ENCODE measurements around the gene DLEC1. TPM values are rescaled to one million over a fixed set of nuclear protein-coding genes. Genes with fewer than 3 reads are reported as not detected.

Gene DLEC1
- total RNA-seq, 1 experiment from 2014 or later, result 1.3 TPM

- no peak overlapping the region for H3K4me3 ChIP-seq (ENCODE audit: insufficient read depth, low read depth, low read length)
- no peaks in the 10 kb centered on the region for H3K27me3 ChIP-seq (ENCODE audit: control insufficient read depth, insufficient read depth, low read length)
- no peak for DNase-seq
- H3K36me3 ChIP-seq (replicated peaks; ENCODE audit: control insufficient read depth, insufficient read depth, low read length), result peaks cover 3% of the 10 kb centered on the region; the same call in 1 of the 2 replicates
Measured at GRCh38 chr3:38116471-38117162, 77.6 kb downstream of the DLEC1 start.

GRCh38 chr3:38117163-38117716, 78.2 kb downstream of the DLEC1 start:
- H3K4me3 ChIP-seq (ENCODE audit: insufficient read depth, low read depth, low read length), result no peak overlapping the region
- no peak for DNase-seq
- peaks cover 5% of the 10 kb centered on the region for H3K36me3 ChIP-seq (replicated peaks; ENCODE audit: control insufficient read depth, insufficient read depth, low read length)
- H3K27me3 ChIP-seq (ENCODE audit: control insufficient read depth, insufficient read depth, low read length), result no peaks in the 10 kb centered on the region

GRCh38 chr3:38117748-38118420, 78.9 kb downstream of the DLEC1 start:
- Histone ChIP-seq H3K36me3 (replicated peaks; ENCODE audit: control insufficient read depth, insufficient read depth, low read length) (peaks cover 8% of the 10 kb centered on the region), H3K4me3 (ENCODE audit: insufficient read depth, low read depth, low read length) (no peak overlapping the region), H3K27me3 (ENCODE audit: control insufficient read depth, insufficient read depth, low read length) (no peaks in the 10 kb centered on the region)
- peak; percentile 86 for DNase-seq

DNA sequence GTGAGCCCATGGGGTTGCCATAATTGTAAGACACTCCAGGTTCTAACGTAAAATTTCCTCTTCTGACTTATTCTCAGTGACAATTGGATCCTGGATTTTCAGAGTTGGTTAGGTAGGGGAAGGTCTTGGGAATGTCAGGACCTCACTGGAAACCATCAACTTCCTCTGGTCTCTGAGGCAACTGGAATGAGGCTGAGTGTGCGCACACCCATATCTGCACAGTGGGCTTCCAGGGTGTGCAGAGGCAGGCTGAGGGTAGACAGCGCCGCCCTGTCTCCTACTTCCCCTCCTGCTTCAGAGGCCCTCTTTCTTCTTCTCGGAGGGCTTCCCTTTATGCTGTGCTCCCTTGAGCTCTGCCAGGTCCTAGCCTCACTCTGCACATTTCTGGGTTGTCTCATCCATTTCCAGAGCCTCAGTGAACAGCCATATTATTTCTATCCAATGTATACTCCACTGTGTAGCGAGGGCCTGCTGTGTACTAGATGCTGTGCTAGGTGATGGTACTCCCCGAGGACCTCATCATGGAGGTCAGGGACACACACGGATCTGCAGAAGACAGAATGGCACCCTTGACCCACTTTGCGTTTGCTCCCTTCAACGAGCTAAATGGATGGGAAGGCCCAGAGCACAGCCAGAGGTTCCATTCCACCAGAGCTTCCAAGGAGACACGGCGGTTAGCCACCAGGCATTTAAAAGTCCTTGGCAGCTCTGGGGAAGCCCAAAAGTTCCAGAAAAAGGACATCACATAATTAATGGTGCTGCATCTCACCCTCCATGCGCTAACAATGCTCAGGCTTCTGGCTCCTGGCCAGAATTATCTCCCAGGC, 79.6 kb downstream of the DLEC1 start:
- Histone ChIP-seq H3K27me3 (ENCODE audit: control insufficient read depth, insufficient read depth, low read length) (no peaks in the 10 kb centered on the region), H3K4me3 (ENCODE audit: insufficient read depth, low read depth, low read length) (no peak overlapping the region), H3K36me3 (replicated peaks; ENCODE audit: control insufficient read depth, insufficient read depth, low read length) (peaks cover 11% of the 10 kb centered on the region)
- DNase-seq, result peak; percentile 17

DNA sequence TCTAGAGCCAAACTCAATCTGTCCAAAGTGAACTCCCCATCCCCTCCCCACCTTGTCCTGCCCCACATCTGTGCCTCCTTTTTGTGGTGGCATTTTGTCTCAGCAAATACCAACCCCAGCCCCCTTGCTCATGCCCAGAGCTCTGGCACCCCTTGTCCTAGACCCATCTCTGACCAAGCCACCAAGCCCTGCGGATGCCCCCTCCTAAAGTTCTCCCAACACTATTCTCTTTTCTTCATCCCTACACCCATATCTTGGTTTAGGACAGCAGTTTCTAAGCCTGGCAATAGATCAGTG, 80.2 kb downstream of the DLEC1 start:
- H3K36me3 ChIP-seq (replicated peaks; ENCODE audit: control insufficient read depth, insufficient read depth, low read length), result peaks cover 11% of the 10 kb centered on the region
- no peak overlapping the region for H3K4me3 ChIP-seq (ENCODE audit: insufficient read depth, low read depth, low read length)

DNA sequence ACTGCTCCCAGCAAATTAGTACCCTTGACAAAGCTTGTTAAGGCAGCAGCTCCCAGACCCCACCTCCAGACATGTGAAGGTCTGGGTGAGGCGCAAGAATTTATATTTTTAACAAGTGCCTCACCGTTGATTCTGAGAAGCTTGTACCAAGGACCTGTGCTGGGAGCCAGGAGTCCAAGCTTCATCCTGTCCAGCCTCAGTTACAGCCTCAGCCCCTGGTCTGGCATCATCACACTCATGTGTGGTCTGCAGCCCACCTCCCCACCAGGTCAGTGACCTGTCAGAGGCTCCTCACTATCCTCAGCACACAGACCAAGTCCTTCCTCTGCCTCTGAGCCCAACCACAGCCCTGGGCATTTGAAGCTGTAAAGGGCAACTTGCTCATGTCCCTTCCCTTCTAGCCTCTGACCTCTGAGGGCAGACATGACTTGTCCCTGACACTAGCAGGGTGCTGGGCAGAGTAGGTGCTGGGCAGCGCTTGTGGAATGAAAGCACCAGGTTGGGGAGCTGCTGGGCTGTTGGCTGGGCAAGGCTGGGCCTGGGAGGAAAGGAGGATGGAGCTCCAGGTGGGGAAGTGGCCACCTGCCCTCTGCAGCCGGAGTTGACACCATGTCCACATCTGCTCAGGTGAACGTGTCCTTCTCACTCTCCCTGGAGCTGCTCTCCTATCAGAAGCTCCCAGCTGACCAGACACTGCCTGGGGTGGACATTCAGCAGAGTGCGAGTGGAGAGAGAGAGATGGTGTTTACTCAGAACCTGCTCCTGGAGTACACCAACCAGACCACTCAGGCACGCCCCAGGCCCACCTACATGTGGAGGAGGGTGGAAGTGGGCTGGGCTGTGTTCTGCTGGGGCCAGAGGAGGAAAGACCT, 81.0 kb downstream of the DLEC1 start:
- DNase-seq, result peak; percentile 22
- Histone ChIP-seq H3K36me3 (replicated peaks; ENCODE audit: control insufficient read depth, insufficient read depth, low read length) (peaks cover 13% of the 10 kb centered on the region), H3K27me3 (ENCODE audit: control insufficient read depth, insufficient read depth, low read length) (no peaks in the 10 kb centered on the region), H3K4me3 (ENCODE audit: insufficient read depth, low read depth, low read length) (no peak overlapping the region)

More for the DNA sequence above, 80.2 kb downstream of the DLEC1 start:
- peak; percentile 17 for DNase-seq
- H3K27me3 ChIP-seq (ENCODE audit: control insufficient read depth, insufficient read depth, low read length), result no peaks in the 10 kb centered on the region

DNA sequence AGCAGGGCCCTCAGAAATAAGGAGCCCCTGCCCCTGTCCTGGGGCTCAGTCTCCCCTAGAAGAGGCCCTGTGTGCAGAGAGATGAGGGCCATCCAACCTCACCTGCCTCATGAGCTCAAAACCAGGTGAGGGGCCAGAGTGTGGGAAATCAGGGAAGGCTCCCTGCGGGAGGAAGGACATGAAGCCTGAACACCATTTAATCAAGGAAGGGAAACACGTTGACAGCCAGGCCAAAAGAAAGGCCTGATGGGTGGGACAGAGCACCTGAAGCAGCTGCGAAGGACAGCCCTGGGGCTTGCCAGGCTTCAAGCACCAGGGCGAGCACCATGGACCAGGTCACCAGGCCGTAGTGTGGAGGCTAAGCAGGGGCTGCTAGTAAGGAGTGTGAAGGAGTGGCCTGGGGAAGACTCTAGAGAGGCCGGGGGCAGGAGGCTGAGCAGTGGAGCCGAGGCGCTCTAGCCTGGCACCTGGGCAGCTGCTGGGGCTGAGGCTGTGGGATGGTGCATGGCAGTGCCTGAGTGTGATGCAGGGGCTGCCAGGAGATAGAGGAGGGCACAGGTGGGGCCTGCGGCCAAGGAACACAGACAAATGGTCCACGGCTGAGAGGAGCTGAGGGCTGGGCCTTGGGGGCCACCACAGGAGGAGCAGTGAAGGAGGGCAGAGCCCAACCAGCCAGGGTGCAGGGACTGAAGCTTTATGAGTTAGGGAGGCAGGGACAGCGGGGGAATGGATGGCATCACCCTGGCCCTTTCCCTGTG, 81.9 kb downstream of the DLEC1 start:
- H3K4me3 ChIP-seq (ENCODE audit: insufficient read depth, low read depth, low read length), result no peak overlapping the region
- H3K36me3 ChIP-seq (replicated peaks; ENCODE audit: control insufficient read depth, insufficient read depth, low read length), result peaks cover 18% of the 10 kb centered on the region
- no peaks in the 10 kb centered on the region for H3K27me3 ChIP-seq (ENCODE audit: control insufficient read depth, insufficient read depth, low read length)
- DNase-seq, result peak; percentile 25

DNA sequence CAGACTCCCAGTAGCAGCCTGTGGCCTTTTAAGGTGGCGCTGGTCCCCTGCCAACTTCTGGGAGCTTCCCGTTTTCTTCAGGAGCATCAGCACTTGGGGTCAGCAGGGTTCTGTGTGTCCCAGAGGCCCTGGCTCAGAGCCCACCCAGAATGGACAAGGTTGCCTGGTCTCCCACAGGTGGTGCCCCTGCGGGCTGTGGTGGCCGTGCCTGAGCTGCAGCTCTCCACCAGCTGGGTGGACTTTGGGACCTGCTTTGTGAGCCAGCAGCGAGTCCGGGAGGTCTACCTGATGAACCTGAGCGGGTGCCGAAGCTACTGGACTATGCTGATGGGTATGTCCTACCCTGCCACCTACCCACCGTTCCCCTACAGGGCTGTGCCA, 82.4 kb downstream of the DLEC1 start:
- DNase-seq, result peak; percentile 32
- Histone ChIP-seq H3K36me3 (replicated peaks; ENCODE audit: control insufficient read depth, insufficient read depth, low read length) (peaks cover 23% of the 10 kb centered on the region), H3K4me3 (ENCODE audit: insufficient read depth, low read depth, low read length) (no peak overlapping the region), H3K27me3 (ENCODE audit: control insufficient read depth, insufficient read depth, low read length) (no peaks in the 10 kb centered on the region)

GRCh38 chr3:38121832-38122461, 82.9 kb downstream of the DLEC1 start:
- Histone ChIP-seq H3K27me3 (ENCODE audit: control insufficient read depth, insufficient read depth, low read length) (no peaks in the 10 kb centered on the region), H3K4me3 (ENCODE audit: insufficient read depth, low read depth, low read length) (no peak overlapping the region), H3K36me3 (replicated peaks; ENCODE audit: control insufficient read depth, insufficient read depth, low read length) (peaks cover 28% of the 10 kb centered on the region)
- peak; percentile 28 for DNase-seq

DNA sequence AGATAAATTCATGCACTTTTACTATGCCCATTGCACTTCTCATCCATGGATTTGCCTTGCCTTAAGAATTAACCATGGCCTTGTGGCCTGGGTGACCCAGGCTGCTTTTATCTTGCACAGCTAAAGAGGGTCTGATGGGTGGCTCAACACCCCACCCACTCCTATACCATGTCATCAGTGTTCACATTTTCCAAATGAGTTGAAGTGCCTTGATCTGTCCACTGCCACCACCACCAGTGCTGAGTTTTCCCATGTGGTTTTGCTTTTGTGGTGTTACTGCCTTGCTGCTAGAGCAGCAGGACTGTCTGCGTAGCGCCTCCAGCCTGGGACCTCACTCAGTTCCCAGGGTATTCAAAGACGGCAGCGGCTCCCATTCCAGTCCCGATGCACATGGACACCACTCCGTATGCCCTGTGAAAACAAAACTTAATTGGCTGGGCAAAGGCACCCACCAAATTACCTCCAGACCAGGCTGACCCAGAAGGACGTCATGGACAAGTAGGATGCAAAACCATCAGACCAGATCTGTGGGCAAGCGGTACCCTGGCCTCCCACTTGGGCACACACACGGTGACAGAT, 83.8 kb downstream of the DLEC1 start:
- H3K36me3 ChIP-seq (replicated peaks; ENCODE audit: control insufficient read depth, insufficient read depth, low read length), result peaks cover 35% of the 10 kb centered on the region
- H3K4me3 ChIP-seq (ENCODE audit: insufficient read depth, low read depth, low read length), result no peak overlapping the region
- no peak for DNase-seq
- no peaks in the 10 kb centered on the region for H3K27me3 ChIP-seq (ENCODE audit: control insufficient read depth, insufficient read depth, low read length)

DNA sequence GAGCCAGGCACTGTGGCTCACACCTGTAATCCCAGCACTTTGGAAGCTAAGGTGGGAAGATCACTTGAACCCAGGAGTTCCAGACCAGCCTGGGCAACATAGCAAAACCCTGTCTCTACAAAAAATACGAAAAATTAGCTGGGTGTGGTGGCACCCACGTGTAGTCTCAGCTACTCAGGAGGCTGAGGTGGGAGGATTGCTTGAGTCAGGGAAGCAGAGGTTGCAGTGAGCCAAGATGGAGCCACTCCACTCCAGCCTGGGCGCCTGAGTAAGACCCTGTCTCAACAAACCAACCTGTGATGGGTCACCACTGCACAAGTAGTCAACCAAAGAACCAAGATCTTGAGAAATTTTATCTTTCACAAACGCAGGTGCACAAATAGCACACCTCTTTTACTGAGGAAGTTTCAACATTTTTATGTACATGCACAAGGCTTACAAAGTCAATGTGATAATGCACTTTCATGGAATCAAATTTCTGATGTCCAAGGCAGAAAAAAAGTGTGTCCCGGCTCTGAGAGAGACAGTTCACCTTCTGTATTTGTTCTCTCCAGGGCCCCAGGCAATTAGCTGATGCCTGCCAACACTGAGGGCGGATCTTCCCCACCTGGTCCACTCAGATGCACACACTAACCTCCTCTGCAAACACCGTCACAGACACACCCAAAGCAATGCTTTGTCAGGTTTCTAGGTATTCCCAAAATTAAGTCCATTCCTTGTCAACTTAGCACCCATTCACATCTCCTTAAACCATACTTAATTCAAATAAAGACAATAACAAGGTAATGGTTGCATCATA, 85.5 kb downstream of the DLEC1 start:
- H3K27me3 ChIP-seq (ENCODE audit: control insufficient read depth, insufficient read depth, low read length), result no peaks in the 10 kb centered on the region
- DNase-seq, result no peak
- H3K4me3 ChIP-seq (ENCODE audit: insufficient read depth, low read depth, low read length), result no peak overlapping the region
- peaks cover 49% of the 10 kb centered on the region for H3K36me3 ChIP-seq (replicated peaks; ENCODE audit: control insufficient read depth, insufficient read depth, low read length)

GRCh38 chr3:38125305-38126120, 86.5 kb downstream of the DLEC1 start:
- H3K27me3 ChIP-seq (ENCODE audit: control insufficient read depth, insufficient read depth, low read length), result no peaks in the 10 kb centered on the region
- peaks cover 52% of the 10 kb centered on the region for H3K36me3 ChIP-seq (replicated peaks; ENCODE audit: control insufficient read depth, insufficient read depth, low read length)
- DNase-seq, result no peak
- H3K4me3 ChIP-seq (ENCODE audit: insufficient read depth, low read depth, low read length), result no peak overlapping the region

Data from H7 (cell line).